Duodenal mucosa (tissue), 2 donors: ENCODE data around the gene FIS1.
"Not testable (repeated sequence)": the region's sequence is repeated elsewhere in the genome, so short reads cannot be mapped to it uniquely, and the experiment has no call there.

Experiments used
- H3K27ac ChIP-seq: one replicate; pipeline ENCODE4 v1.7.0; 2013; ENCODE audit warnings: low read depth, low read length
- H3K27me3 ChIP-seq, 2 donors: one replicate each; pipeline ENCODE4 v1.7.0; 2013; ENCODE audit warnings: low read length in 2 of 2, control low read depth in 1 of 2; ENCODE audit not compliant: insufficient read depth in 2 of 2, control insufficient read depth in 1 of 2
- H3K36me3 ChIP-seq, 2 donors: one replicate each; pipeline ENCODE4 v1.7.0; 2013; ENCODE audit warnings: low read length in 2 of 2, control low read depth in 1 of 2; ENCODE audit not compliant: insufficient read depth in 2 of 2, control insufficient read depth in 1 of 2
- H3K4me1 ChIP-seq, 2 donors: one replicate each; pipeline ENCODE4 v1.7.0; 2013; ENCODE audit warnings: low read length in 2 of 2, control low read depth in 1 of 2; ENCODE audit not compliant: insufficient read depth in 2 of 2, control insufficient read depth in 1 of 2
- H3K4me3 ChIP-seq, 2 donors: one replicate each; pipeline ENCODE4 v1.7.0; 2013; ENCODE audit warnings: low read length in 2 of 2, low read depth in 1 of 2
- H3K9ac ChIP-seq, 2 donors: one replicate each; pipeline ENCODE4 v1.7.0; 2013; ENCODE audit warnings: low read length in 2 of 2, low read depth in 1 of 2
- H3K9me3 ChIP-seq, 2 donors: one replicate each; pipeline ENCODE4 v1.7.0; 2013; ENCODE audit warnings: low read length in 2 of 2, control low read depth in 1 of 2; ENCODE audit not compliant: control insufficient read depth in 1 of 2

The FIS1 gene

DNA sequence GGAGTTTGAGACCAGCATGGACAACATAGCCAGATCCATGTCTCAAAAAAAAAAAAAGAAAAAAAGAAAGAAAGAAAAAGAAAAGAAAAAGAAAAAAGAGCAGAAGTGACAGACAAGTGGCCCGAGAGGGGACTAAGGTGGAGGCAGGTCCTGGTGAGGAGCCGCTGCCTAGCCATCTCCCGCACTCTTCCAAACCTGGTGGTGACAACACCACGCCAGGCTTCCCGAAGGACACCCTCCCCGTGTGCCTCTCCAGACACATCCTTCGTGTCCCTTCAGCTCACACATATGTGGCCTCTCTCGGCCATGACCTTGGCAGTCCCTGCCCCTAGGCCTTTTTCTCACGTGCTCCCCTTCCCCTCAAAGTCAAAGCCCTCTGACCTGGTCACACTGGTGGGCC is 40.3 kb upstream of the FIS1 start:
- H3K27ac ChIP-seq: no peak overlapping the region
- H3K9me3 ChIP-seq: no peaks in the 10 kb centered on the region
- no peak overlapping the region for H3K4me3 ChIP-seq
- no peaks in the 10 kb centered on the region for H3K36me3 ChIP-seq
- H3K27me3 ChIP-seq: no peaks in the 10 kb centered on the region
- peaks cover 0 to 4% of the 10 kb centered on the region in 2 donors for H3K4me1 ChIP-seq
- no peak overlapping the region for H3K9ac ChIP-seq

DNA sequence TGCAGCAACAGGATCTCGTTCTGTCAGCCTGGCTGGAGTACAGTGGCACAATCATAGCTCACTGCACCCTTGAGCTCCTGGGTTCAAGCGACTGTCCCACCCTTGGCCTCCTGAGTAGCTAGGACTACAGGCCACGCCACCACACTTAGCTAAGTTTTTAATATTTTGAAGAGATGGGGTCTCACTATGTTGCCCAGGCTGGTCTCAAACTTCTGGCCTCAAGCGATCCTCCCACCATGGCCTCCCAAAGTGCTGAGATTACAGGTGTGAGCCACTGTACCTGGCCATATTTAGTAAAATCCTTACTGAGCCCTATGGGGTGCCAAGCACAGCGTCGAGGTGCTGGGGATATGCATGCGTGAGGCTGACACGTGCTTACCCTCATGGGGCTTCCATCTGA is 36.0 kb upstream of the FIS1 start:
- H3K9me3 ChIP-seq, H3K4me3 ChIP-seq, H3K27me3 ChIP-seq, H3K36me3 ChIP-seq, H3K27ac ChIP-seq, H3K9ac ChIP-seq, H3K4me1 ChIP-seq: not testable (repeated sequence)

DNA sequence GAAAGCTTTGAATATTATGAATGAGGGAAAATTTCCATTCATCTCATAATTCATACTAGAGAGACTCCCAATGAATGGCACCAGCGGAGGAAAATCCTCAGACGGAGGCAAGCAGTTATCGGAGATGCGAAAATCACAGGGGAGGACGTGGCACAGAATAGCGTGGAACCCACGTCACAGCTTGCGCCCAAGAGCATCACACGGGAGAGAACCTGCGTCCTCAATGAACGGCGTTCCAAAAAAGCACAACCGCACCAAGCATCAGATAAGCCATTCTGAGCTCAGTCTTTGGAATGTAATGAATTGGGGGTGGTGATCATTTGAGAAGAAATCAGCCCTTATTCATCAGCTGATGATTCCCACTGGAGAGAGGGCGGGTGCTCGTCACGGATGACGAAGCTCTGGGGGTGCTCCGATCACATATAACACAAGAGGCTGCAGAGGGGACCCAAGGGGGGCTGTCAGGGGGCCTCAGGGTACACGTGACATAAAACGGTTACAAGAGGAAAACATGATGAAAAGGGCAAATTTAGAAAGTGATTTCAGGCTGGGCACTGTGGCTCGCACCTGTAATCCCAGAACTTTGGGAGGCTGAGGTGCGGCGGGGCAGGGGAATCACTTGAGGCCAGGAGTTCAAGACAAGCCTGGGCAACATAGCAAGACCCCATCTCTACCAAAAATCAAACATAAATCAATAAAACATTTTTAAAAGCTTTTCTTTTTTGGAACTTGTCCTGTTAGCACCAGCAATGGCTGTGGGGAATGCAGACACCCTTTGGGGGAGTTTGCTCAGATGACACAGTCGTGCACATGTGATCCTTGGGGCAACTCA is 33.8 kb upstream of the FIS1 start:
- Histone ChIP-seq H3K27ac (no peak overlapping the region), H3K4me1 (peaks cover 0 to 4% of the 10 kb centered on the region in 2 donors), H3K36me3 (no peaks in the 10 kb centered on the region), H3K9ac (no peak overlapping the region), H3K4me3 (no peak overlapping the region), H3K27me3 (no peaks in the 10 kb centered on the region), H3K9me3 (no peaks in the 10 kb centered on the region)

DNA sequence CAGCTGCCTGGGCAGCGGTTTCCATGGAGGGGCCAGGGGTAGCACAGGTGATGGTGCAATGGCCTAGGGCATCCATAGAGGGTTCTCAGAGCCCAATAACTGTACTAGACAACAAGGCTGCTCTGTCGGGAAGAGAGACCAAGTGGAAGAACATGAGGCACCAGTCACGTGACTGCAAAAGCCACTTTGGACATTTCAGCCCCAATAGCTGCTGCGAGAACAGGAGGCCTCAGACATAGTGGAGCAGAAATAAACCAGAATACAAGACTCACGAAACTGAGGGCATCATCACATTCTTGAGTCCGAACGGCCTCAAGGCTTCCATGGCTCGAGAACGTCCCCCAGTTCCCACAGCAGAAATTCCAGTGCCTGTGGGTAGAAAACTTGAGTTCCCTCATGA is 32.3 kb upstream of the FIS1 start:
- Histone ChIP-seq H3K27ac (no peak overlapping the region), H3K9ac (no peak overlapping the region), H3K27me3 (no peaks in the 10 kb centered on the region), H3K4me1 (no peaks in the 10 kb centered on the region), H3K4me3 (no peak overlapping the region), H3K36me3 (no peaks in the 10 kb centered on the region), H3K9me3 (no peaks in the 10 kb centered on the region)

DNA sequence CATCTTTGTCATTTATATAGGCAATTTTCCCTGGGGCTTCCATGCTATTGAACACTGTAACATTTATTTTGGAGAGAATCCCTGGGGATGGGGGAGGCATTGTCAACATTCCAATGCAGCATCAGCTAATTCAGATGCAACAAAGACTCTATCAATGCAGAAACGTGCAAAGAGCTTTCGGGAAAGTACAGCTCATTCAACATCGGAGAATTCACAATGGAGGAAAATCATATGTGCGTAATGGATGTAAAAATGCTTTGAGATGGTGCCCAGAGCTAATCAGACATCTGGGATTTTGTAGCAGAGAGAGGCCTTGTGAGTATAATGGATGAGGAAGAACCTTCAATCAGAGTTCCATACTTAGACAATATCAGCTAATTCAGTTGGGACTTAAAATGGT is 28.3 kb upstream of the FIS1 start:
- Histone ChIP-seq H3K27ac (no peak overlapping the region), H3K27me3 (no peaks in the 10 kb centered on the region), H3K36me3 (no peaks in the 10 kb centered on the region), H3K4me1 (no peaks in the 10 kb centered on the region), H3K4me3 (no peak overlapping the region), H3K9me3 (no peaks in the 10 kb centered on the region), H3K9ac (no peak overlapping the region)

DNA sequence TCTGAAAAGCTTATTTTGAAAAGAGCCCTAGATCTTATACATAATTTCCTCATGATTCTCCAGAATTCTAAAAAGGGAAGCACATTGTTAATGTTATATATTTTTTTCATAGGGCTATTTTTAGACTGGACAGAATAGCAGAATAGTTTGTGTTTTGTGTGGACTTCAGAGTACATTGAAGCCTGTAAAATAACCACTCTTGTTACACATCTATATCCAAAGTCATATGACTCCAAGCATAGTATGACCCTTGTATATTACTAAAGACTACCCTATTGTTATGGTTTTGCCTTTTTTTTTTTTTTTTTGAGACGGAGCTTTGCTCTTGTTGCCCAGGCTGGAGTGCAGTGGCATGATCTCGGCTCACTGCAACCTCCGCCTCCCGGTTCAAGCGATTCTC is 26.1 kb upstream of the FIS1 start:
- Histone ChIP-seq H3K9me3 (no peaks in the 10 kb centered on the region), H3K27me3 (no peaks in the 10 kb centered on the region), H3K27ac (no peak overlapping the region), H3K4me3 (no peak overlapping the region), H3K4me1 (no peaks in the 10 kb centered on the region), H3K9ac (no peak overlapping the region), H3K36me3 (no peaks in the 10 kb centered on the region)

DNA sequence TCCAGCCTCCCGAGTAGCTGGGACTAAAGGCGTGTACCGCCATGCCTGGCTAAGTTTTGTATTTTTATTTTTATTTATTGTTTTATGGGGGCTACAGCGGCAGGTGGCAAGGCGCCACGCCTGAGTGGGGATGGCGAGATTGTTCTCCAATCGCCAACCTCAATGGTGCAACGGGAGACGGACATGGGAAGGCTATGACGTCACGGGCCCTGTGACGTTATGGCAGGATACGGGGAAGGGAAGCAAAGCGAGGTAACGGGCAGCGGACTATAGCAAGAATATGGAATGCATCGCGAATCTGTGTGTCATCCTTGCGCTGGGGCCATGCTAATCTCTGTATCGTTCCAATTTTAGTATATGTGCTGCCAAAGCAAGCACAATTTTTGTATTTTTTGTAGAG is 24.8 kb upstream of the FIS1 start:
- Histone ChIP-seq H3K27me3 (no peaks in the 10 kb centered on the region), H3K4me1 (no peaks in the 10 kb centered on the region), H3K9me3 (no peaks in the 10 kb centered on the region), H3K36me3 (no peaks in the 10 kb centered on the region), H3K4me3 (no peak overlapping the region), H3K9ac (no peak overlapping the region), H3K27ac (no peak overlapping the region)

DNA sequence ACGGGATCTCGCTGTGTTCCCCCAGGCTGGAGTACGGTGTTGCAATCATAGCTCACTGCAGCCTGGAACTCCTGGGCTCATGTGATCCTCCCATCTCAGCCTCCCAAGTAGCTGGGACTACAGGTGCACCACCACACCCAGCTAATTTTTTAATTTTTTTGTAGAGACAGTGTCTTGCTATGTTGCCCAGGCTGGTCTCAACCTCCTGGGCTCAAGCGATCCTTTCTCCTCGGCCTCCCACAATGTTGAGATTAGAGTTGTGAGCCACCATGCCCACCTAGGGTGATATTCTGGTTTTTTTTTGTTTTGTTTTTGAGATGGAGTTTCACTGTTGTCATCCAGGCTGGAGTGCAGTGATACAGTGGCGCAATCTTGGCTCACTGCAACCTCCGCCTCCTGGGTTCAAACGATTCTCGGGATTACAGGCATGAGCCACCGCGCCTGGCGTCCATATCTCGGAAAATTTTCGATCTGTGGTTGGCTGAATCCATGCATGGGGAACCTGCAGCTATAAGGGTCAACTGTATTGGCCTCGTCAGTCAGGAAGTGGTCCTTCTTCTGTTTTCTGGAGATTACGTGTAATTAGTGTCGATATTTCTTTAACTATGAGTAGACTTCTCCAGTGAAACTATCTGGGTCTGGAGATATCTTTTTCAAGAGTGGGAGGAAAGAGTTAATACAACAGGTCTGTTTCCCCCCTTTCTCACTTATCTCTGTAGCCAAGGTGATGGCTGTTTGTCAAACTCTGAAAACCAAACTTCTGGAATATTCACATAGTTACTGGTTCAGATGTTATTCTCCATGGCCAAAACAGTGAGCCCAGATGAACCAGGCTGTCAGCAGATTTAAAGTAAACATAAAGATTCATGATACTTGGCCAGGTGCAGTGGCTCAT is 21.0 kb upstream of the FIS1 start:
- no peak overlapping the region for H3K27ac ChIP-seq
- no peaks in the 10 kb centered on the region for H3K9me3 ChIP-seq
- H3K9ac ChIP-seq: no peak overlapping the region
- no peaks in the 10 kb centered on the region for H3K36me3 ChIP-seq
- no peak overlapping the region for H3K4me3 ChIP-seq
- no peaks in the 10 kb centered on the region for H3K27me3 ChIP-seq
- H3K4me1 ChIP-seq: no peaks in the 10 kb centered on the region

DNA sequence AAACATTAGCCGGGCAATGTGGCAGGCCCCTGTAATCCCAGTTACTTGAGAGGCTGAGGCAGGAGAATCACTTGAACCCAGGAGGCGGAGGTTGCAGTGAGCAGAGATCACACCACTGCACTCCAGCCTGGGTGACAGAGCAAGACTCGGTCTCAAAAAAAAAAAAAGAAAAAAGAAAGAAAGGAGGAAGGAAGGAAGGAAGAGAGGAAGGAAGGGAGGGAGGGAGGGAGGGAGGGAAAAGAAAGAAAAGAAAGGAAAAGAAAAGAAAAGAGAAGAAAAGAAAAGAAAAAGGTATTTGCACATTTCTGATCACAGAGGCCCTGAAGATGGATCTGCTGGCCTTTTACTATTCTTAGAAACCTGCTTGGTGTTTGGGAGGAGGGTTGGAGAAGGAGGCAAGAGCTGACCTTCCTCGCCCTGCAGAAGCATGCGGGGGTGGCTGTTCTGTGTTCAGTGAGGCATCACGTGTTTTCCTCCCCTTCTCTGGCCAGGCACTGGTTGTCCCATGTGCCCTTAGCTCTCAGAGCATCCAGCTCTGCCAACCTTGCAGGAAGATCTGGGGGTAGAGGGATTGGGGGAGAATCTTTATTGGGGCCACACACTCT is 19.3 kb upstream of the FIS1 start:
- H3K36me3 ChIP-seq, H3K27me3 ChIP-seq, H3K27ac ChIP-seq, H3K9me3 ChIP-seq, H3K4me1 ChIP-seq, H3K4me3 ChIP-seq, H3K9ac ChIP-seq: not testable (repeated sequence)

DNA sequence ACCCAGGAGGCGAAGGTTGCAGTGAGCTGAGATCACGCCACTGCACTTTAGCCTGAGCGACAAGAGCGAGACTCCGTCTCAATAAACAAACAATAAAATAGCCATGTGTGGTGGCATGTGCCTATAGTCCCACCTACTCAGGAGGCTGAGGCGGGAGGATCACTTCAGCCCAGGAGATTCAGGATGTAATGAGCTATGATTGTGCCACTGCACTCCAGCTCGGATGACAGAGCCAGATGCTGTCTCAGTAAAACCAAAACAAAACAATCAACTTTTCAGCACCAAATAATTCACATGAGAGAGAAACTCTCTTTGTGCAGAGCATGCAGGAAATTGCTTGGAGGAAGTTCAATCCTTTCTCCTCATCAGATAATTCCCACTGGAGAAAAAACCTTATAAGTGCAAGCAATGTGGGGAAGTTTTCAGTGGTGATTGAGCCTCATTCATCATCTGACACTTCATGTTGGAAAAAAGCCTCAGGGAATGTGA is 13.4 kb upstream of the FIS1 start:
- H3K27ac ChIP-seq: no peak overlapping the region
- no peaks in the 10 kb centered on the region for H3K9me3 ChIP-seq
- H3K4me1 ChIP-seq: no peaks in the 10 kb centered on the region
- H3K36me3 ChIP-seq: no peaks in the 10 kb centered on the region
- no peak overlapping the region for H3K9ac ChIP-seq
- no peak overlapping the region for H3K4me3 ChIP-seq
- H3K27me3 ChIP-seq: no peaks in the 10 kb centered on the region
